Testis (tissue), 3 donors: ENCODE data around the gene KIF11. TPM values are rescaled to one million over a fixed set of nuclear protein-coding genes. Genes with fewer than 3 reads are reported as not detected.
A peak's percentile ranks its signal among the peaks of the same experiment; 100 is the strongest.

Source experiments
- DNase-seq: peaks from one replicate; pipeline ENCODE4 v3.0.0-alpha.2; 2019
- H3K27ac ChIP-seq, 2 donors: fragments of 200-600 bp; sonication (generic); one replicate each; pipeline ENCODE4 v1.5.1; 2019
- H3K27me3 ChIP-seq: fragments of 200-600 bp; sonication (generic); one replicate; pipeline ENCODE4 v1.5.1; 2019
- H3K36me3 ChIP-seq: fragments of 200-600 bp; sonication (generic); one replicate; pipeline ENCODE4 v1.5.1; 2017; ENCODE audit warnings: low read depth; ENCODE audit errors: missing control alignments
- H3K4me1 ChIP-seq: fragments of 200-600 bp; sonication (generic); one replicate; pipeline ENCODE4 v1.5.1; 2019
- H3K4me3 ChIP-seq, 2 donors: fragments of 200-600 bp; sonication (generic); one replicate each; pipeline ENCODE4 v1.5.1; 2017 to 2019
- H3K9me3 ChIP-seq: fragments of 200-600 bp; sonication (generic); one replicate; pipeline ENCODE4 v1.5.1; 2017
- CTCF ChIP-seq, 3 experiments: fragments of 450-650 bp in 2 of 3; fragments of 200-600 bp in 1 of 3; sonication (generic) in 1 of 3; IDR thresholded peaks; one replicate each; pipeline ENCODE4 v1.5.1; 2016 to 2019; ENCODE audit warnings: antibody characterized with exemption in 3 of 3, mild to moderate bottlenecking in 2 of 3, moderate library complexity in 1 of 3
- POLR2A ChIP-seq: fragments of 450-650 bp; IDR thresholded peaks from one replicate; pipeline ENCODE4 v1.6.1; 2017; ENCODE audit warnings: antibody characterized with exemption, mild to moderate bottlenecking, moderate library complexity
- WGBS, 2 donors: methylation state at CpG; one replicate each; pipeline ENCODE4 v1.1.5; 2018; 5-methylcytosine and 5-hydroxymethylcytosine counted together
- intact Hi-C: fragments of 100-400 bp; cut with DNase I; formaldehyde crosslinking; loops from one replicate; pipeline ENCODE4 v1.15.1; 2023; ENCODE audit warnings: low total_unique reads
- polyA plus RNA-seq: library from polyadenylated mRNA; stranded (reverse); fragments of 350-450 nt; fragmentation: Illumina TruSeq; extraction: RNeasy Lipid Tissue Mini Kit (QIAGEN cat#74804); gene quantifications from one replicate; pipeline ENCODE4 v1.2.3, GENCODE V29; 2014; ENCODE audit warnings: low read depth, low replicate concordance; ENCODE audit not compliant: insufficient read depth
- total RNA-seq, 2 donors: library from RNA; depleted of rRNA; stranded (reverse); fragments of >200 nt; gene quantifications; one replicate each; pipeline ENCODE4 v1.2.3, GENCODE V29; 2016

The KIF11 gene
- total and polyA plus RNA-seq, 3 donors from 2014 or later: 11.5 to 14.6 (median 13.6) TPM

- no peak for DNase-seq
These were observed 99.2 kb downstream of the KIF11 start for GRCh38 chr10:92692080-92692671.

GRCh38 chr10:92692697-92693533 lies 100.0 kb downstream of the KIF11 start:
- WGBS, 2 donors: 40 to 42% methylated on average over 7 of the region's 7 CpGs
- intact Hi-C loops: no loop called here
- DNase-seq: no peak
- H3K27ac ChIP-seq: no peak overlapping the region
- H3K27me3 ChIP-seq: no peaks in the 10 kb centered on the region
- no peak for TF ChIP-seq POLR2A
- TF ChIP-seq CTCF (IDR thresholded peaks at IDR 0.05): no peak
- H3K4me3 ChIP-seq: peak overlapping the region in 1 of 2 donors; percentile 65
- no peaks in the 10 kb centered on the region for H3K36me3 ChIP-seq
- H3K4me1 ChIP-seq: no peaks in the 10 kb centered on the region
- H3K9me3 ChIP-seq: no peaks in the 10 kb centered on the region

More at GRCh38 chr10:92692080-92692671, 99.2 kb downstream of the KIF11 start:
- H3K27ac ChIP-seq: no peak overlapping the region
- TF ChIP-seq CTCF (IDR thresholded peaks at IDR 0.05): no peak
- no peaks in the 10 kb centered on the region for H3K9me3 ChIP-seq
- WGBS, 2 donors: 25 to 41% methylated on average over 29 to 34 of the region's 34 CpGs
- H3K27me3 ChIP-seq: no peaks in the 10 kb centered on the region
- H3K36me3 ChIP-seq: no peaks in the 10 kb centered on the region
- no peaks in the 10 kb centered on the region for H3K4me1 ChIP-seq
- intact Hi-C loops: no loop called here
- H3K4me3 ChIP-seq: peak overlapping the region; percentile 13 to 65

- intact Hi-C loops: no loop called here
These were observed 100.6 kb downstream of the KIF11 start for GRCh38 chr10:92693534-92693893.

GRCh38 chr10:92695679-92696605 lies 103.0 kb downstream of the KIF11 start:
- Histone ChIP-seq H3K27me3 (no peaks in the 10 kb centered on the region), H3K4me3 (peak overlapping the region in 1 of 2 donors; percentile 52)

More at GRCh38 chr10:92693534-92693893, 100.6 kb downstream of the KIF11 start:
- Histone ChIP-seq H3K36me3 (no peaks in the 10 kb centered on the region), H3K4me3 (no peak overlapping the region), H3K27ac (no peak overlapping the region), H3K9me3 (no peaks in the 10 kb centered on the region), H3K27me3 (no peaks in the 10 kb centered on the region), H3K4me1 (no peaks in the 10 kb centered on the region)
- 26 to 63% methylated on average over 1 of the region's 1 CpG for WGBS, 2 donors
- DNase-seq: no peak
- TF ChIP-seq POLR2A (no peak), CTCF (IDR thresholded peaks at IDR 0.05) (no peak)

More at GRCh38 chr10:92695679-92696605, 103.0 kb downstream of the KIF11 start:
- intact Hi-C loops: no loop called here
- H3K36me3 ChIP-seq: no peaks in the 10 kb centered on the region
- H3K4me1 ChIP-seq: peaks cover 3% of the 10 kb centered on the region
- no peak for TF ChIP-seq POLR2A
- TF ChIP-seq CTCF (IDR thresholded peaks at IDR 0.05): no peak
- no peak overlapping the region for H3K27ac ChIP-seq
- no peak for DNase-seq
- 22 to 43% methylated on average over 12 to 58 of the region's 61 CpGs for WGBS, 2 donors
- H3K9me3 ChIP-seq: no peaks in the 10 kb centered on the region
